ENCODE measurements around the gene GMPPB. TPM values are rescaled to one million over a fixed set of nuclear protein-coding genes. Genes with fewer than 3 reads are reported as not detected.
A peak's percentile ranks its signal among the peaks of the same experiment; 100 is the strongest.
"Not testable (repeated sequence)": the region's sequence is repeated elsewhere in the genome, so short reads cannot be mapped to it uniquely, and the experiment has no call there.

The GMPPB gene
- polyA plus RNA-seq, 6 donors from 2014 or later: 11.5 to 22.0 (median 14.6) TPM

GRCh38 chr3:49748874-49749273 is 25.1 kb upstream of the GMPPB start:
- H3K9me3 Mint-ChIP-seq: not testable (repeated sequence)

DNA sequence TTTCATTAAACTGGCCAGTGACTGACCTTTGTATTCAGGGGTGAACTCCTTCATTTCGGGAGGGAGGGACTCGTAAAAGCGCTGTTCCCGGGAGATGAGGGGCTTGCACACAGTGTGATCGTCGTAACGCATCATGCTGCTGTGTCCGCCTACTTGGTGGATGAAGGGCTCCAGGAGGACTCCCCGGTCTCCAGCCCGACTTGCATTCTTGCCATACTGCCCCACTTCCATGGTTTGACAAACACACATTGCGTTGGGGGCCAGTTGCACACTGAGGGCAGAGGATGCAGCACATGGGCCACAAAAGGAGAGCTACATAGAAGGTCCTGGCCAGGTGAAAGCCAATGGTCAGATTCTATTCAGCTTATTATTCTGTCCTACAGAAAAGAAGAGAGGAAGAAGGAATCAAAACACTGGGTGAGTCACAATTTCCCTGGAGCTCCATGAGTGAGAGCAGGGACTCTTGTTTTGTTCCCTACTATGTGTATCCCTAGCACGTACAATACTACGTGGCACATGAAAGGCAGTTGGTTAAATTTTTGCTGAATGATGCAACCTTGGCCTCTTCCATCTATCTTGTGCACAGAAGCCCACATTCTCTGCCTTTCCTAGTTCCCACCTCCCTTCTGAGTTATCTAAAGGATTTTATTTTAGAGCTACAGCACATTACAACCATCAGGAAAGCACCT is 24.2 kb upstream of the GMPPB start:
- no peaks in the 10 kb centered on the region for H3K27me3 Mint-ChIP-seq
- no peaks in the 10 kb centered on the region for H3K36me3 Mint-ChIP-seq

More at GRCh38 chr3:49748874-49749273, 25.1 kb upstream of the GMPPB start:
- not testable (repeated sequence) for H3K36me3 Mint-ChIP-seq; DNase-seq; ATAC-seq (ENCODE audit: low read depth in 2 of 2); H3K4me3 Mint-ChIP-seq; H3K27me3 Mint-ChIP-seq
- peaks cover 6 to 23% (median 14%) of the 10 kb centered on the region in 3 donors for H3K4me1 Mint-ChIP-seq
- peak overlapping the region in 2 of 6 donors; percentile 18 to 38 for H3K27ac Mint-ChIP-seq

DNA sequence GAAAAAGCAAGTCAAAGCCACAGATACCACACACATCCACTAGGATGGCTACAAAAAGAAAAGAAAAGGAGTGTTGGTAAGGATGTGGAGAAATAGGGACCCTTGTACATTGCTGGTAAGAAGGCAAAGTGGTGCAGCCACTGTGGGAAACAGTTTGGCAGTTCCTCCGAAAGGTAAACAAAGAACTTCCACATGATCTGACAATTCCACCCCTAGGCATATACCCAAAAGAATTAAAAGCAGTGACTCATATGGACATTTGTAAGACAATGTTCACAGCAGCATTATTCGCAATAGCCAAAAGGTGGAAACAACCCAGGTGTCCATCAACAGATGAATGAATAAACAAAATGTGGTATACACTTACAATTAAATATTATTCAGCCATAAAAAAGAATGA is 22.2 kb upstream of the GMPPB start:
- Mint-ChIP-seq H3K4me3 (no peak overlapping the region), H3K9me3 (no peaks in the 10 kb centered on the region), H3K27me3 (no peaks in the 10 kb centered on the region), H3K27ac (no peak overlapping the region), H3K4me1 (peaks cover 5 to 12% (median 6%) of the 10 kb centered on the region in 3 donors), H3K36me3 (no peaks in the 10 kb centered on the region)
- DNase-seq (no peak), ATAC-seq (ENCODE audit: low read depth in 2 of 2) (no peak)

More for the DNA sequence above, 24.2 kb upstream of the GMPPB start:
- ATAC-seq (ENCODE audit: low read depth in 2 of 2) (no peak), DNase-seq (no peak)
- no peak overlapping the region for H3K4me3 Mint-ChIP-seq
- H3K27ac Mint-ChIP-seq: peak overlapping the region in 2 of 6 donors; percentile 29 to 40
- no peaks in the 10 kb centered on the region for H3K9me3 Mint-ChIP-seq
- H3K4me1 Mint-ChIP-seq: peaks cover 6 to 14% (median 7%) of the 10 kb centered on the region in 3 donors

DNA sequence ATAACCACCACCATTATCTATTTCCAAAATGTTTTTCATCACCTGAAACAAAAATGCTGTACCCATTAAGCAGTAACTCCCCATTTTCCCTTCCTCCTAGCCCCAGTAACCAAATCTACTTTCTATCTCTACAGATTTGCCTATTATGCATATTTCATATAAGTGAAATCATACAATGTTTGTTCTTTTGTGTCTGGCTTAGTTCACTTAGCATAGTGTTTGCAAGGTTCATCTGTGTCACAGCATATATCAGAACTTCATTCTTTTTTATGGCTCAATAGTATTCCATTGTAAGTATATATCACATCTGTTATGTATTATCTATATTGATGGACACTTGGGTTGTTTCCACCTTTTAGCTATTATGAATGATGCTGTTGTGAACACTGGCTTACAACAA is 16.7 kb upstream of the GMPPB start:
- H3K9me3 Mint-ChIP-seq: no peaks in the 10 kb centered on the region
- H3K4me1 Mint-ChIP-seq: peaks cover 0 to 6% (median 5%) of the 10 kb centered on the region in 3 donors
- H3K36me3 Mint-ChIP-seq: peaks cover 0 to 11% of the 10 kb centered on the region in 2 donors
- ATAC-seq (ENCODE audit: low read depth in 2 of 2) (no peak), DNase-seq (no peak)
- H3K4me3 Mint-ChIP-seq: no peak overlapping the region
- peak overlapping the region in 2 of 6 donors; percentile 23 to 54 for H3K27ac Mint-ChIP-seq
- no peaks in the 10 kb centered on the region for H3K27me3 Mint-ChIP-seq

DNA sequence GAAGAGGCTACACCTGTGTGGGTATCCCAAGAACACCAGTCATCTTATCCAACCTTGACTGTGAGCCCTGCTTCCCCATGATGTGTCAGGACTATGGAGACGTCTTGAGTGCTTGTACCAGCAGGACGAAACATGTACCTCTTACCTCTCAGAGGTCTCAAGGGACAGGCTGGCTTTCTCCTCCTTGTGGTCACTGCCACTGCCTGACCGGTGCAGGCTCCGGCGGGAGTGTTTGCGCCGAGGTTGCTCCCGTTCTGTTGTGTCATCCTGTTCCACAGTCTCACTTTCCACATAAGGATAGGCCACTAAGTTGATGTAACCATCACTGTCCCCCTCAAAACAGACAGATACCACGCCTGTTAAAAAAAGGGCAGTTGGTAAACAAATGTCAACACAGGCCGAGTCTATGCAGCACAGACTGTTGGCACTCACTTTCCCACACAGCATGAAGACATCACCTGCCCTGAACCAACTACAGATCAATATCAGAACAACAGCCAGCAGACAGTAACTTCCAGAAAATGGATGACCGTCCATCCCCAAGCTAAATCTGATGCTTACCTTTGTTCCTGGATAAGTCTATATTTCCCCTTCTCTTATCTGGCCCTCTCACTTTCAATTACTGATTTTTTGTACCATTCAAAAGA is 14.4 kb upstream of the GMPPB start:
- Mint-ChIP-seq H3K36me3 (peaks cover 0 to 15% of the 10 kb centered on the region in 2 donors), H3K27me3 (no peaks in the 10 kb centered on the region), H3K27ac (peak overlapping the region in 2 of 6 donors; percentile 7 to 24), H3K9me3 (no peaks in the 10 kb centered on the region), H3K4me3 (no peak overlapping the region), H3K4me1 (peaks cover 0 to 4% (median 0%) of the 10 kb centered on the region in 3 donors)
- ATAC-seq (ENCODE audit: low read depth in 2 of 2) (no peak), DNase-seq (no peak)

DNA sequence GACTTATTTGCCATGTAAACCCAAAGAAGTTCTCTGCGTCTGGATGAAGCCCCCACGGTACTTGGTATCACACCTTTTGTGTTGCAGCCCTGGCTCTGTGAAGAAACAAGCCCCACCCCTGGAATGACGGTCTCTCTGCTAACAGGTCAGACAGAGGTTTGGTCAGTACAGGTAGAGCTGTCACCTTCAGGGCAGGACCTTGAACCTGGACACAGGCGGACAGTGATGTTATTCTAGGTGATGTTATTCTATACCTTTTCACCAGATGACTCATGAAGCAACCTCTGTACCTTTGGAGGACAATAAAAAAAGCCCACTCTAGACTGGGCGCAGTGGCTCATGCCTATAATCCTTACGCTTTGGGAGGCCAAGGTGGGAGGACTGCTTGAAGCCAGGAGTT is 11.0 kb upstream of the GMPPB start:
- H3K27me3 Mint-ChIP-seq: no peaks in the 10 kb centered on the region
- no peak for ATAC-seq (ENCODE audit: low read depth in 2 of 2)

DNA sequence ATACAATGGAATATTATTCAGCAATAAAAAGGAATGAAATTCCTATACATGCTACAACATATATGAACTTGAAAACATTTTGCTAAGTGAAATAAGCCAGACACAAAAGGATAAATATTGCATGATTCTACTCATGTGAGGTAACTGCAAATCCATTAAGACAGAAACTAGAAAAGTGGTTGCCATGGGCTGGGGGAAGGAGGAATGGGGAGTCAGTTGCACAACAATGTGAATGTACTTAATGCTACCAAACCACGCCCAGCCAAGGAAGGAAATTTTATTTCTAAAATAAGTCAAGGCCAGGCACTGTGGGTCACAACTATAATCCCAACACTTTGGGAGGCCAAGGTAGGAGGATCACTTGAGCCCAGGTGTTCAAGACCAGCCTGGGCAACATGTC is 9.8 kb upstream of the GMPPB start:
- no peaks in the 10 kb centered on the region for H3K9me3 Mint-ChIP-seq
- no peak for DNase-seq
- H3K36me3 Mint-ChIP-seq: peaks cover 15 to 16% of the 10 kb centered on the region in 2 donors
- H3K4me3 Mint-ChIP-seq: no peak overlapping the region
- no peak for ATAC-seq (ENCODE audit: low read depth in 2 of 2)
- no peaks in the 10 kb centered on the region for H3K4me1 Mint-ChIP-seq
- H3K27ac Mint-ChIP-seq: no peak overlapping the region
- H3K27me3 Mint-ChIP-seq: no peaks in the 10 kb centered on the region

More for the DNA sequence above, 11.0 kb upstream of the GMPPB start:
- no peak for DNase-seq
- Mint-ChIP-seq H3K9me3 (no peaks in the 10 kb centered on the region), H3K27ac (peak overlapping the region in 2 of 6 donors; percentile 41 to 70), H3K4me1 (no peaks in the 10 kb centered on the region), H3K36me3 (peaks cover 15 to 19% of the 10 kb centered on the region in 2 donors), H3K4me3 (no peak overlapping the region)

- DNase-seq: no peak
Observed at GRCh38 chr3:49732597-49732996, 8.8 kb upstream of the GMPPB start.

DNA sequence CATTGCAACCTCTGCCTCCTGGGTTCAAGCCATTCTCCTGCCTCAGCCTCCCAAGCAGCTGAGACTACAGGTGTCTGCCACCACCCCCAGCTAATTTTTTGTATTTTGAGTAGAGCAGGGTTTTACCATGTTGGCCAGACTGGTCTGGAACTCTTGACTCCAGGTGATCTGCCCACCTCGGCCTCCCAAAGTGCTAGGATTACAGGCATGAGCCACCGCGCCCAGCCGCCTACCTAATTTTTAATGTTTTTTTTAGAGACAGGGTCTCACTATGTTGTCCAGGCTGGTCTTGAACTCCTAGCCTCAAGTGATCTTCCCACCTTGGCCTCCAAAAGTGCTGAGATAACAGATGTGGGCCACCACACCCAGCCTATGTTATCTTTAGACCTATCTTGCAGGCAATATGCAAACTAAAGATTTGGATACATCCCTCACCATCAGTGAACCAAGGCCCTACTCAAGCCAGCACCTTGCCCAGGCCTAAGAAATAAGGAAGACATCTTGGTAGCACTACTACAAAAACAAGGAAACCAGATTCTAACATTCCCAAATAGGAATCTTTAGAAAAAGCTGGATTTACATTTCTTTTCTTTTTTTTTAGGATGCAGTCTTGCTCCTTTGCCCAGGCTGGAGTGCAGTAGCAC is 6.3 kb upstream of the GMPPB start:
- no peaks in the 10 kb centered on the region for H3K9me3 Mint-ChIP-seq
- peaks cover 4 to 14% (median 4%) of the 10 kb centered on the region in 3 donors for H3K4me1 Mint-ChIP-seq
- no peak for ATAC-seq (ENCODE audit: low read depth in 2 of 2)
- H3K27ac Mint-ChIP-seq: peak overlapping the region in 1 of 6 donors; percentile 27
- H3K36me3 Mint-ChIP-seq: peaks cover 12 to 15% of the 10 kb centered on the region in 2 donors
- DNase-seq: no peak
- H3K27me3 Mint-ChIP-seq: no peaks in the 10 kb centered on the region
- no peak overlapping the region for H3K4me3 Mint-ChIP-seq

More at GRCh38 chr3:49732597-49732996, 8.8 kb upstream of the GMPPB start:
- H3K4me1 Mint-ChIP-seq: peaks cover 0 to 4% (median 0%) of the 10 kb centered on the region in 3 donors
- no peak overlapping the region for H3K4me3 Mint-ChIP-seq
- H3K9me3 Mint-ChIP-seq: no peaks in the 10 kb centered on the region
- ATAC-seq (ENCODE audit: low read depth in 2 of 2): no peak
- H3K27ac Mint-ChIP-seq: peak overlapping the region in 1 of 6 donors; percentile 21
- H3K36me3 Mint-ChIP-seq: peaks cover 12 to 15% of the 10 kb centered on the region in 2 donors
- H3K27me3 Mint-ChIP-seq: no peaks in the 10 kb centered on the region

DNA sequence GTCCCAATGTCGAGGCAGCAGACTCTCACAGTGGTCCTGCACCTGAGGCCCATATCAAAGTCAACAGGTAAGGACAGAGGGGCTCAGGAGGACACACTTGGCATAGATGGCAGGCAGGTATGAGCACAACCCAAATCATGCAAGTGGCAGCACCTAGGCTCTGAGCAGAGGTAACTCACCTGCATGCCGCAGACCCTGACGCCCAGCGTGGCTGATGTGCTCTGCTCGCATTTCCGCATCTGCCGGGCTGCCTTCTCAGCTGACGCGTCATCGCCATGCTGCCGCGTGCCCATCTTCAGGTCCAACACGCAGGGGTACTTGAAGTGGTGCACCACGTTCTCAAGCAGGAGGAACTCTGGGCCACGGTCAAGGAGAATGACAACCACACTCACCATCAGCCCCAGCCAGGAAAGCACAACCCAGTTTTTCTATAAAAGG is 4.2 kb upstream of the GMPPB start:
- DNase-seq: no peak
- no peak for ATAC-seq (ENCODE audit: low read depth in 2 of 2)
- no peaks in the 10 kb centered on the region for H3K9me3 Mint-ChIP-seq
- H3K4me1 Mint-ChIP-seq: peaks cover 17 to 32% (median 17%) of the 10 kb centered on the region in 3 donors
- H3K4me3 Mint-ChIP-seq: no peak overlapping the region
- no peaks in the 10 kb centered on the region for H3K27me3 Mint-ChIP-seq
- peaks cover 6 to 15% of the 10 kb centered on the region in 2 donors for H3K36me3 Mint-ChIP-seq
- H3K27ac Mint-ChIP-seq: peak overlapping the region in 5 of 6 donors; percentile 26 to 100 (median 58)

DNA sequence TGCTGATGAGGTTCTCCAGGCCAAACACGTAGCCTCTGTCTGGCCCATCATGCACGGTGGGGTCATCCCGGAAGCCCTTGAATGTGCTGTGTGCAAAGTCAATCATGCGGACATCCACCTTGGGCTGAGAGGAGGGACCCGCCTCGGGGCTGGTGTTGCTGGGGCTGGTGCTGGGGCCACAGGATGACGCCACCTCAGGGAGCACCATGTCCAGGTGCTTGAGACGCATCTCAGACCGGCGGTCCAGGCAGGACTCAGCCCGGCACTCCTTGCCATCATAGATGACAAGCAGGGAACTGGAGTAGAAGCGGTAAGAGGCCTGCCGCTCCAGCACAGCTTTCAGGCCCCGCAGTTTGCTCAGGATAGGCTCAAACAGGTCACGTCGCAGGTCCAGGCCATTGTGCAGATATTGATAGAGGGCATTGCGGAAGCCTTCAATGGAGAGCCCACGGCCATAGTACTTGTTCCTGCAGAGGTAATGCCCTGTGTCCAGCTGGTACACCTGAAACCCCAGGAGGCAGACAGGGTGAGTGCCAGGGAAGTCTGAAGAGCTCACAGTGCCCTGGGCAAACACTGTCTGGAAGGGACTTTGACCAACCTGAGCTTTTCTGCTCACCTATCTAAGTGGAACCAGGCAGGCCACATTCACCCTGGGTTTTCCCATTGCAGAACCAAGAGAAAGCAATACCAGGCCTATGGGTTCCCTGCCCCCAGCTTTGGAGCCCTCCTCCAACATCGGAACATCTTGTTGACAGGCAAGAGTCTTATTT is 3.6 kb upstream of the GMPPB start:
- Mint-ChIP-seq H3K27me3 (no peaks in the 10 kb centered on the region), H3K36me3 (peaks cover 0 to 9% of the 10 kb centered on the region in 2 donors), H3K27ac (peak overlapping the region in 4 of 6 donors; percentile 37 to 100 (median 61)), H3K4me3 (no peak overlapping the region), H3K4me1 (peaks cover 22 to 38% (median 23%) of the 10 kb centered on the region in 3 donors), H3K9me3 (no peaks in the 10 kb centered on the region)
- DNase-seq: no peak
- ATAC-seq (ENCODE audit: low read depth in 2 of 2): no peak

GRCh38 chr3:49725906-49726681 is 2.3 kb upstream of the GMPPB start:
- peaks cover 26 to 44% (median 29%) of the 10 kb centered on the region in 3 donors for H3K4me1 Mint-ChIP-seq
- no peak for ATAC-seq (ENCODE audit: low read depth in 2 of 2)
- H3K27ac Mint-ChIP-seq: peak overlapping the region; percentile 93 to 100 (median 100)
- peak overlapping the region in 2 of 8 donors; percentile 3 to 12 for H3K4me3 Mint-ChIP-seq
- H3K36me3 Mint-ChIP-seq: peaks cover 0 to 3% of the 10 kb centered on the region in 2 donors
- no peaks in the 10 kb centered on the region for H3K9me3 Mint-ChIP-seq
- H3K27me3 Mint-ChIP-seq: no peaks in the 10 kb centered on the region
- no peak for DNase-seq
